Subcutaneous abdominal adipose tissue (tissue), 5 donors: ENCODE data around the gene CCDC117.
A peak's percentile ranks its signal among the peaks of the same experiment; 100 is the strongest.

Source experiments
- H3K27ac ChIP-seq: one replicate; pipeline ENCODE4 v1.7.0; 2013; ENCODE audit warnings: low read depth, mild to moderate bottlenecking, inconsistent platforms, low read length, moderate library complexity
- H3K27me3 ChIP-seq, 5 donors: one replicate each; pipeline ENCODE4 v1.7.0; 2013; ENCODE audit warnings: low read length in 5 of 5, inconsistent platforms in 1 of 5; ENCODE audit not compliant: control insufficient read depth in 5 of 5, insufficient read depth in 4 of 5
- H3K36me3 ChIP-seq, 5 donors: one replicate each; pipeline ENCODE4 v1.7.0; 2013; ENCODE audit warnings: low read length in 5 of 5; ENCODE audit not compliant: control insufficient read depth in 5 of 5, insufficient read depth in 5 of 5
- H3K4me1 ChIP-seq, 5 donors: one replicate each; pipeline ENCODE4 v1.7.0; 2013; ENCODE audit warnings: low read length in 5 of 5, mild to moderate bottlenecking in 3 of 5, moderate library complexity in 1 of 5; ENCODE audit not compliant: control insufficient read depth in 5 of 5, insufficient read depth in 5 of 5
- H3K4me3 ChIP-seq, 5 donors: one replicate each; pipeline ENCODE4 v1.7.0; 2013; ENCODE audit warnings: low read length in 5 of 5, low read depth in 1 of 5
- H3K9ac ChIP-seq, 5 donors: one replicate each; pipeline ENCODE4 v1.7.0; 2013; ENCODE audit warnings: low read length in 5 of 5, mild to moderate bottlenecking in 4 of 5, moderate library complexity in 3 of 5
- H3K9me3 ChIP-seq, 5 donors: one replicate each; pipeline ENCODE4 v1.7.0; 2013; ENCODE audit warnings: low read length in 5 of 5; ENCODE audit not compliant: control insufficient read depth in 5 of 5
- donor health status: healthy.
- donor health status: healthy.
- donor health status: healthy.
- donor health status: healthy.
- donor health status: healthy.

Gene CCDC117

DNA sequence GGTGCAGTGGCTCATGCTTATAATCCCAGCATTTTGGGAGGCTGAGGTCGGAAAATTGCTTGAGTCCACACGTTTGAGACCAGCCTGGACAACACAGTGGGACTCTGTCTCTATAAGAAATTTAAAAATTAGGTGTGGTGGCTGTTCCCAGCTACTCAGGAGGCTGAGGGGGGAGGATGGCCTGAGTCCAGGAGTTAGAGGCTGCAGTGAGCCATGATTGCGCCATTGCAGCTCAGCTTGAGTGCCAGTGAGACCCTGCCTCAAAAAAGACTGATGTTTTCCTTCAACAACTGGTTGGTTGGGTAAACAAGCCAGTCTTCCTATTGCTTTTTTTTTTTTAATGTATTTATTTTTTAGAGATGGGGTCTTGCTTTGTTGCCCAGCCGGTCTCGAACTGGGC, 18.6 kb downstream of the CCDC117 start:
- Histone ChIP-seq H3K27me3 (no peaks in the 10 kb centered on the region), H3K4me1 (peaks cover 0 to 7% (median 2%) of the 10 kb centered on the region in 5 donors), H3K27ac (no peak overlapping the region), H3K9me3 (no peaks in the 10 kb centered on the region), H3K4me3 (no peak overlapping the region), H3K36me3 (peaks cover 35 to 52% (median 39%) of the 10 kb centered on the region in 5 donors), H3K9ac (no peak overlapping the region)

GRCh38 chr22:28791841-28792490, 19.5 kb downstream of the CCDC117 start:
- H3K27me3 ChIP-seq = no peaks in the 10 kb centered on the region
- peaks cover 0 to 15% (median 10%) of the 10 kb centered on the region in 5 donors for H3K4me1 ChIP-seq
- H3K9ac ChIP-seq = no peak overlapping the region
- no peaks in the 10 kb centered on the region for H3K9me3 ChIP-seq
- no peak overlapping the region for H3K4me3 ChIP-seq
- H3K36me3 ChIP-seq = peaks cover 35 to 52% (median 41%) of the 10 kb centered on the region in 5 donors
- H3K27ac ChIP-seq = no peak overlapping the region

DNA sequence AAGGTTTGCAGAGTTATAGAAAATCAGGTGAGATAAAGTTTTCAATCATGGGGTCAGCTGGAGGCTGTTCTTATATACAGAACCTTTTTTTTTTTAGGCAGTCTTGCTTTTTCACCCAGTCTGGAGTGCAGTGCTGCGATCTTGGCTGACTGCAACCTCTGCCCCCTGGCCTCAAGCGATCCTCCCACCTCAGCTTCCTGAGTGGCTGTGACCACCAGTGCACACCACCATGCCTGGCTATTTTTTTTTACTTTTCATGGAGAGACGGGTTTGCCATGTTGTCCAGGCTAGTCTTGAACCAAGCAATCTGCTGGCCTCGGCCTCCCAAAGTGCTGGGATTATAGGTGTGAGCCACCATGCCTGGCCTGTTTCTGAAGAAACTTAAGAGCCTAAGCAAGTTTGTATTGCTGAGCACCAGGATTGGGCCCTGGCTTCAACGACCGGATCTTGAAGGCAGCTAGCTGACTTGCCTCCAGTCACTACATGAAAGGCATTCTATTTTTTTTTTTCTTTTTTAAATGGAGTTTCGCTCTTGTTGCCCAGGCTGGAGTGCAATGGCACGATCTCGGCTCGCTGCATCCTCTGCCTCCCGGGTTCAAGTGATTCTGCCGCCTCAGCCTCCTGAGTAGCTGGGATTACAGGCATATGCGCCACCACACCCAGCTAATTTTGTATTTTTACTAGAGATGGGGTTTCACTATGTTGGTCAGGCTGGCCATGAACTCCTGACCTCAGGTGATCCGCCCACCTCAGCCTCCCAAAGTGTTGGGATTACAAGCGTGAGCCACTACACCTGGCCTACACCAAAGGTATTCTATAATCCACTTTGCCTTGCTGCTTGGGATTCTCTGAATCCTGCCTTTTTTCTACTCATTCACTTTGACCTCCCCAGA, 20.2 kb downstream of the CCDC117 start:
- Histone ChIP-seq H3K4me1 (peaks cover 0 to 22% (median 14%) of the 10 kb centered on the region in 5 donors), H3K9ac (no peak overlapping the region), H3K27ac (no peak overlapping the region), H3K9me3 (no peaks in the 10 kb centered on the region), H3K27me3 (no peaks in the 10 kb centered on the region), H3K4me3 (no peak overlapping the region), H3K36me3 (peaks cover 39 to 50% (median 42%) of the 10 kb centered on the region in 5 donors)

- H3K36me3 ChIP-seq = peaks cover 37 to 56% (median 40%) of the 10 kb centered on the region in 5 donors
- H3K4me1 ChIP-seq = peaks cover 0 to 36% (median 26%) of the 10 kb centered on the region in 5 donors
- H3K4me3 ChIP-seq = no peak overlapping the region
- H3K9ac ChIP-seq = peak overlapping the region in 1 of 5 donors; percentile 47
- H3K27me3 ChIP-seq = no peaks in the 10 kb centered on the region
- H3K9me3 ChIP-seq = no peaks in the 10 kb centered on the region
- no peak overlapping the region for H3K27ac ChIP-seq
Measured at GRCh38 chr22:28793976-28794584, 21.6 kb downstream of the CCDC117 start.

DNA sequence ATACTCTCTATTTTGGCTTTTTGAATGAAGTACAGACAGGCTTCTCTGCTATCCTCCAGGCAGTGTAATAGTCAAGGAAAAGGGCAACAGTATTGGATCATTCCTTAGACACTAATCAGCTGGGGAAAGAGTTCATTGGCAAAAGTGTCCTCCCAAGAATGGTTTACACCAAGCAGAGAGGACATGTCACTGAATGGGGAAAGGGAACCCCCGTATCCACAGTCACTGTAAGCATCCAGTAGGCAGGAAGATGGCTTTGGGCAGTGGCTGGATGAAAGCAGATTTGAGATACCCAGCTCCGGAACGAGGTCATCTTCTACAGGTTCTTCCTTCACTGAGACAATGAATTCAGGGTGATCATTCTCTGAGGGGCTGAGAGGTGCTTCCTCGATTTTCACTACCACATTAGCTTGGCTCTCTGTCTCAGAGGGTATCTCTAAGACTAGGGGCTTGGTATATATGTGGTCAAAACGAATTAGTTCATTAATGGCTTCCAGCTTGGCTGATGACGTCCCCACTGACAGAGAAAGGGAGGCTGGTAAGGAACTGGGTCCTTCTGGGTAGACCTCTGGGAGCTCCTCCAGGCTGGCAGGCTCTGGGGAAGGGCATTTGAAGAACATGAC, 22.7 kb downstream of the CCDC117 start:
- H3K27me3 ChIP-seq = no peaks in the 10 kb centered on the region
- no peaks in the 10 kb centered on the region for H3K9me3 ChIP-seq
- H3K36me3 ChIP-seq = peaks cover 34 to 51% (median 39%) of the 10 kb centered on the region in 5 donors
- H3K27ac ChIP-seq = no peak overlapping the region
- peaks cover 0 to 37% (median 30%) of the 10 kb centered on the region in 5 donors for H3K4me1 ChIP-seq
- H3K4me3 ChIP-seq = no peak overlapping the region
- H3K9ac ChIP-seq = no peak overlapping the region

- Histone ChIP-seq H3K9me3 (no peaks in the 10 kb centered on the region), H3K36me3 (peaks cover 34 to 51% (median 39%) of the 10 kb centered on the region in 5 donors), H3K4me3 (no peak overlapping the region), H3K4me1 (peaks cover 0 to 41% (median 30%) of the 10 kb centered on the region in 5 donors), H3K9ac (peak overlapping the region in 1 of 5 donors; percentile 24), H3K27ac (no peak overlapping the region), H3K27me3 (no peaks in the 10 kb centered on the region)
Measured at GRCh38 chr22:28795932-28796856, 23.7 kb downstream of the CCDC117 start.

GRCh38 chr22:28798810-28799605, 26.5 kb downstream of the CCDC117 start:
- peak overlapping the region; percentile 77 to 99 (median 98) for H3K9ac ChIP-seq
- H3K27me3 ChIP-seq = no peaks in the 10 kb centered on the region
- H3K4me1 ChIP-seq = peaks cover 0 to 56% (median 44%) of the 10 kb centered on the region in 5 donors
- H3K4me3 ChIP-seq = peak overlapping the region; percentile 71 to 97 (median 95)
- no peaks in the 10 kb centered on the region for H3K9me3 ChIP-seq
- H3K27ac ChIP-seq = peak overlapping the region; percentile 97
- peaks cover 31 to 41% (median 33%) of the 10 kb centered on the region in 5 donors for H3K36me3 ChIP-seq

DNA sequence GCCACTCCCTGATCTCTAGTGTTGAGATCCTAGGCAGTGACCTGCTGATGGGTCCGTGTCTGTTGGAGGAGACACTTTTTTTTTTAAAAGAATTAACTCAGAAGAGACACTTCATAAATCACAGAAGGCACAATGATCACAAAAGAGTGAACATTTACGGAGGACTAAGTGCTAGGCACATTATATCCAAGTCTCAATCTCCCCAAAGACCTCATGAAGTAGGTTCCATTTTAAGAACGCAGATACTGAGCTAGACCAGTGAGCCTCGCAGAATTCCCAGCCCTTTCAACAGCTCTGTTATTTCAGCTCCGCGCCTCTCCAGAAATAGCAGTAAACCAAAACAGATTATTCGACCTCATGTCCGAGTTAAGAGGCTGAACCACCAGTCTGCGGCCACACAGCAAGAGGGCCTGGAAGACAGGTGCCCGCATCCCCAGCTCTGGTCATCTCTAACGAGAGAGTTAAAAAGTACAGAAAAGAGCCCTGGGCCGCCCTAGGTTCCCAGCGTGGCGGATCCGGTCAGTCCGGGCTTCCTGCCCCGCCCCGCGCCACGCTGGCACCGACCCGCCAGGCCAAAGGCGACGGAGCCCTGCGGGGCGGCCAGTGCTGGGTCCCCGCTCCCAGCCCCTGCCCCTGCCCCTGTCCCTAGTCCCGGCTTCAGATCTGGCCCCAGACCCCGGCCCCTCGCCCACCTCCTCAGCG, 27.3 kb downstream of the CCDC117 start:
- Histone ChIP-seq H3K27me3 (no peaks in the 10 kb centered on the region), H3K9me3 (no peaks in the 10 kb centered on the region), H3K27ac (peak overlapping the region; percentile 97), H3K36me3 (peaks cover 24 to 34% (median 26%) of the 10 kb centered on the region in 5 donors), H3K4me1 (peaks cover 0 to 56% (median 44%) of the 10 kb centered on the region in 5 donors), H3K9ac (peak overlapping the region; percentile 77 to 99 (median 98)), H3K4me3 (peak overlapping the region; percentile 71 to 97 (median 95))
